DND-41 (cell line): ENCODE results near the gene EPC1.

ENCODE experiments used
- EZH2 ChIP-seq: IDR thresholded peaks from 3 replicates; pipeline ENCODE4 v1.6.1; 2012; ENCODE audit warnings: borderline replicate concordance, low read depth, mild to moderate bottlenecking, moderate library complexity, low read length, inconsistent platforms; ENCODE audit not compliant: severe bottlenecking
- TF ChIP-seq, protein P1 (sequence below): IDR thresholded peaks from 2 replicates; pipeline ENCODE4 v1.5.1; 2012; ENCODE audit warnings: borderline replicate concordance, low read length, moderate library complexity, mild to moderate bottlenecking; ENCODE audit not compliant: poor library complexity, severe bottlenecking; ENCODE audit errors: extremely low read depth

DNA sequence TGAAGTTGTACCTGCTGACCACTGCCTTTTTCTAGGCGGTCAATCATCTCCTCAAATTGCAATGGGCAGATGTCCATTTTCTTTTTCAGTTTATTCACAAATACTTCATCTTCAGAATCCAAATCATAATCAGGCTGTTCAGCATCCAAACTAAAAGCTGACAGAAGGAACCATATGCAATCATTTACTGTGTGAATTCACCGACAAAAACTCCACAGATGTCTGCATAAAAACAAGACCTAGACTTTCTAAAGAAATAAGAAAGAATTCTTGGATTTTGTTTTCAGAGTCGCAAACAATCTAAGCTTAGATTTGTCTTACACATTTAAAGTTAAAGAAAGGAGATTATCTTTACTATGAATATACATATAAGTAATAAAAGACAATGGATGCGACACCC lies 53.4 kb downstream of the EPC1 start:
- TF ChIP-seq, protein P1, sequence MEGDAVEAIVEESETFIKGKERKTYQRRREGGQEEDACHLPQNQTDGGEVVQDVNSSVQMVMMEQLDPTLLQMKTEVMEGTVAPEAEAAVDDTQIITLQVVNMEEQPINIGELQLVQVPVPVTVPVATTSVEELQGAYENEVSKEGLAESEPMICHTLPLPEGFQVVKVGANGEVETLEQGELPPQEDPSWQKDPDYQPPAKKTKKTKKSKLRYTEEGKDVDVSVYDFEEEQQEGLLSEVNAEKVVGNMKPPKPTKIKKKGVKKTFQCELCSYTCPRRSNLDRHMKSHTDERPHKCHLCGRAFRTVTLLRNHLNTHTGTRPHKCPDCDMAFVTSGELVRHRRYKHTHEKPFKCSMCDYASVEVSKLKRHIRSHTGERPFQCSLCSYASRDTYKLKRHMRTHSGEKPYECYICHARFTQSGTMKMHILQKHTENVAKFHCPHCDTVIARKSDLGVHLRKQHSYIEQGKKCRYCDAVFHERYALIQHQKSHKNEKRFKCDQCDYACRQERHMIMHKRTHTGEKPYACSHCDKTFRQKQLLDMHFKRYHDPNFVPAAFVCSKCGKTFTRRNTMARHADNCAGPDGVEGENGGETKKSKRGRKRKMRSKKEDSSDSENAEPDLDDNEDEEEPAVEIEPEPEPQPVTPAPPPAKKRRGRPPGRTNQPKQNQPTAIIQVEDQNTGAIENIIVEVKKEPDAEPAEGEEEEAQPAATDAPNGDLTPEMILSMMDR: no peak
- no peak for TF ChIP-seq EZH2
